Vagina (tissue), 2 donors: Measurements from ENCODE around the gene NCAPD3. TPM values are rescaled to one million over a fixed set of nuclear protein-coding genes. Genes with fewer than 3 reads are reported as not detected.
A peak's percentile ranks its signal among the peaks of the same experiment; 100 is the strongest.
"Not testable (repeated sequence)": the region's sequence is repeated elsewhere in the genome, so short reads cannot be mapped to it uniquely, and the experiment has no call there.

Experiments used
- DNase-seq, 2 donors: peaks; one replicate each; pipeline ENCODE4 v3.0.0-alpha.2; 2017; ENCODE audit errors: extremely low spot score in 2 of 2
- H3K27ac ChIP-seq: fragments of 200-600 bp; sonication (generic); one replicate; pipeline ENCODE4 v1.5.1; 2019
- H3K27me3 ChIP-seq: fragments of 200-600 bp; sonication (generic); one replicate; pipeline ENCODE4 v1.5.1; 2019
- H3K36me3 ChIP-seq, 2 donors: fragments of 200-600 bp; sonication (generic); one replicate each; pipeline ENCODE4 v1.5.1; 2017 to 2019
- H3K4me1 ChIP-seq: fragments of 200-600 bp; sonication (generic); one replicate; pipeline ENCODE4 v1.5.1; 2019
- H3K4me3 ChIP-seq, 2 donors: fragments of 200-600 bp; sonication (generic); 1 replicate in 1 of 2; 2 replicates in 1 of 2; pipeline ENCODE4 v1.5.1; 2016 to 2019
- H3K9me3 ChIP-seq: fragments of 200-600 bp; sonication (generic); one replicate; pipeline ENCODE4 v1.5.1; 2019
- POLR2A ChIP-seq, 2 donors: fragments of 450-650 bp; IDR thresholded peaks; one replicate each; pipeline ENCODE4 v1.6.1; 2017; ENCODE audit warnings: antibody characterized with exemption in 2 of 2, mild to moderate bottlenecking in 2 of 2, moderate library complexity in 2 of 2
- POLR2AphosphoS5 ChIP-seq, 2 donors: sonication (generic); formaldehyde crosslinking; IDR thresholded peaks; one replicate each; pipeline ENCODE4 v1.9.0; 2017; ENCODE audit warnings: antibody characterized with exemption in 2 of 2, mild to moderate bottlenecking in 2 of 2, low read depth in 1 of 2; ENCODE audit not compliant: insufficient read depth in 1 of 2
- intact Hi-C: fragments of 100-400 bp; cut with DNase I; formaldehyde crosslinking; loops from one replicate; pipeline ENCODE4 v1.15.1; 2023
- total RNA-seq: library from RNA; depleted of rRNA; stranded (reverse); fragments of >200 nt; gene quantifications from one replicate; pipeline ENCODE4 v1.2.3, GENCODE V29; 2016
- TF ChIP-seq, protein P1 (sequence below), 3 experiments: fragments of 450-650 bp in 2 of 3; fragments of 200-600 bp in 1 of 3; sonication (generic) in 1 of 3; IDR thresholded peaks; one replicate each; pipeline ENCODE4 v1.5.1; 2017 to 2019; ENCODE audit warnings: antibody characterized with exemption in 3 of 3, mild to moderate bottlenecking in 2 of 3, moderate library complexity in 2 of 3

Gene NCAPD3
- total RNA-seq, 1 donor from 2014 or later, result 18.4 TPM

DNA sequence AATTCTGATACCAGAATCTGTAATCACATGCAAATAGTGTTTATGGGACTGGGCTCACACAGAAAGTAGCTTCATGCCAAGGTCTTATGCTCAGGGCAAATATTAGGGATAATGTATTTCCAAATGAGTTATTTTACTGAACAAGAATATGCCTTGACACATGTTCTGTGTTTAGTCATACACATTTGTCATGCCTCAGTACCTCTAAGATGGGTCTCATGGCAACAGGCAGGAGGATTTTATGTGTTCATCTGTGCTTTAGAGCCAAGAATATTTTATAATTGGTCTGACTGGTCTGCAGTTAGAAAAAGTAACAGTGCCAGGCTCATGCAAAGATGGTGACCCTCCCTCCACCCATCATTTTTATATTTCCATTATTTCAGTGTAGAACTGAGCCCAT, 105.8 kb downstream of the NCAPD3 start:
- DNase-seq, result no peak
- no peak for TF ChIP-seq POLR2A (IDR thresholded peaks at IDR 0.05)
- intact Hi-C loops, result no loop called here
- Histone ChIP-seq H3K4me3 (no peak overlapping the region), H3K36me3 (no peaks in the 10 kb centered on the region), H3K9me3 (no peaks in the 10 kb centered on the region), H3K27ac (peak overlapping the region; percentile 10), H3K4me1 (peaks cover 20% of the 10 kb centered on the region), H3K27me3 (no peaks in the 10 kb centered on the region)

GRCh38 chr11:134116210-134116609, 107.6 kb downstream of the NCAPD3 start:
- DNase-seq, result no peak
- no peaks in the 10 kb centered on the region for H3K27me3 ChIP-seq
- TF ChIP-seq, protein P1, sequence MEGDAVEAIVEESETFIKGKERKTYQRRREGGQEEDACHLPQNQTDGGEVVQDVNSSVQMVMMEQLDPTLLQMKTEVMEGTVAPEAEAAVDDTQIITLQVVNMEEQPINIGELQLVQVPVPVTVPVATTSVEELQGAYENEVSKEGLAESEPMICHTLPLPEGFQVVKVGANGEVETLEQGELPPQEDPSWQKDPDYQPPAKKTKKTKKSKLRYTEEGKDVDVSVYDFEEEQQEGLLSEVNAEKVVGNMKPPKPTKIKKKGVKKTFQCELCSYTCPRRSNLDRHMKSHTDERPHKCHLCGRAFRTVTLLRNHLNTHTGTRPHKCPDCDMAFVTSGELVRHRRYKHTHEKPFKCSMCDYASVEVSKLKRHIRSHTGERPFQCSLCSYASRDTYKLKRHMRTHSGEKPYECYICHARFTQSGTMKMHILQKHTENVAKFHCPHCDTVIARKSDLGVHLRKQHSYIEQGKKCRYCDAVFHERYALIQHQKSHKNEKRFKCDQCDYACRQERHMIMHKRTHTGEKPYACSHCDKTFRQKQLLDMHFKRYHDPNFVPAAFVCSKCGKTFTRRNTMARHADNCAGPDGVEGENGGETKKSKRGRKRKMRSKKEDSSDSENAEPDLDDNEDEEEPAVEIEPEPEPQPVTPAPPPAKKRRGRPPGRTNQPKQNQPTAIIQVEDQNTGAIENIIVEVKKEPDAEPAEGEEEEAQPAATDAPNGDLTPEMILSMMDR (IDR thresholded peaks at IDR 0.05), result no peak
- TF ChIP-seq POLR2AphosphoS5 (IDR thresholded peaks at IDR 0.05; ENCODE audit: insufficient read depth in 1 of 2, low read depth in 1 of 2) (no peak), POLR2A (IDR thresholded peaks at IDR 0.05) (no peak)
- intact Hi-C loops, result no loop called here
- H3K36me3 ChIP-seq, result no peaks in the 10 kb centered on the region
- H3K4me1 ChIP-seq, result peaks cover 6% of the 10 kb centered on the region
- H3K9me3 ChIP-seq, result no peaks in the 10 kb centered on the region
- no peak overlapping the region for H3K27ac ChIP-seq
- H3K4me3 ChIP-seq, result no peak overlapping the region

GRCh38 chr11:134113787-134114186, 110.0 kb downstream of the NCAPD3 start:
- H3K27me3 ChIP-seq, intact Hi-C loops, H3K27ac ChIP-seq, H3K9me3 ChIP-seq, H3K4me1 ChIP-seq, H3K36me3 ChIP-seq, DNase-seq, H3K4me3 ChIP-seq: not testable (repeated sequence)

- Histone ChIP-seq H3K27me3 (no peaks in the 10 kb centered on the region), H3K4me3 (no peak overlapping the region), H3K9me3 (no peaks in the 10 kb centered on the region), H3K36me3 (no peaks in the 10 kb centered on the region), H3K27ac (no peak overlapping the region), H3K4me1 (no peaks in the 10 kb centered on the region)
- intact Hi-C loops, result no loop called here
- DNase-seq, result no peak
- TF ChIP-seq, protein P1 (IDR thresholded peaks at IDR 0.05), result no peak
- TF ChIP-seq POLR2AphosphoS5 (IDR thresholded peaks at IDR 0.05; ENCODE audit: insufficient read depth in 1 of 2, low read depth in 1 of 2), result no peak
- no peak for TF ChIP-seq POLR2A (IDR thresholded peaks at IDR 0.05)
These were observed 113.4 kb downstream of the NCAPD3 start for GRCh38 chr11:134110252-134110815.

Other genes with a start within 250 kb of the NCAPD3 start
- 31.7 TPM for gene JAM3, start 154.9 kb downstream of the NCAPD3 start, total RNA-seq
- gene VPS26B, start 704 bp upstream of the NCAPD3 start, total RNA-seq, result 36.1 TPM
- 39.8 TPM for gene THYN1, start 29.4 kb upstream of the NCAPD3 start, total RNA-seq
- gene ACAD8, start 29.6 kb upstream of the NCAPD3 start, total RNA-seq, result 31.9 TPM
- 2.2 TPM for gene GLB1L3, start 52.4 kb upstream of the NCAPD3 start, total RNA-seq
- 2.0 TPM for gene GLB1L2, start 108.0 kb upstream of the NCAPD3 start, total RNA-seq
- gene B3GAT1, start 188.3 kb upstream of the NCAPD3 start, total RNA-seq, result 0.74 TPM